ENCODE measurements around the gene INSIG1.

The INSIG1 gene

GRCh38 chr7:155269766-155270585 is 27.7 kb upstream of the INSIG1 start:
- TF ChIP-seq CTCF (IDR thresholded peaks at IDR 0.05; ENCODE audit: borderline replicate concordance, extremely low read depth, low read length, poor library complexity, severe bottlenecking) (no peak), EZH2 (IDR thresholded peaks at IDR 0.05; ENCODE audit: borderline replicate concordance, low read depth, low read length, severe bottlenecking) (no peak)
- H3K9me3 ChIP-seq (ENCODE audit: insufficient read depth, low read length, severe bottlenecking), result no peaks in the 10 kb centered on the region
- no peak overlapping the region for H3K4me2 ChIP-seq (ENCODE audit: insufficient read depth, low read length)
- H3K4me1 ChIP-seq (ENCODE audit: insufficient read depth, low read length), result no peaks in the 10 kb centered on the region
- H4K20me1 ChIP-seq (ENCODE audit: insufficient read depth, low read length), result no peaks in the 10 kb centered on the region
- no peak overlapping the region for H3K4me3 ChIP-seq (ENCODE audit: low read depth in 1 of 2, low read length in 2 of 2)
- H3K36me3 ChIP-seq (ENCODE audit: insufficient read depth, low read length), result no peaks in the 10 kb centered on the region
- no peak overlapping the region for H3K27ac ChIP-seq (ENCODE audit: low read length)
- no peaks in the 10 kb centered on the region for H3K27me3 ChIP-seq (ENCODE audit: insufficient read depth, low read length, poor library complexity)
- no peak for DNase-seq
- H3K9ac ChIP-seq (ENCODE audit: low read depth, low read length), result no peak overlapping the region
- no peak for ATAC-seq (ENCODE audit: insufficient read depth, low read depth)
- H3K79me2 ChIP-seq (ENCODE audit: insufficient read depth, low read length), result no peaks in the 10 kb centered on the region
- no peak overlapping the region for H2AFZ ChIP-seq (ENCODE audit: low read depth, low read length)

DNA sequence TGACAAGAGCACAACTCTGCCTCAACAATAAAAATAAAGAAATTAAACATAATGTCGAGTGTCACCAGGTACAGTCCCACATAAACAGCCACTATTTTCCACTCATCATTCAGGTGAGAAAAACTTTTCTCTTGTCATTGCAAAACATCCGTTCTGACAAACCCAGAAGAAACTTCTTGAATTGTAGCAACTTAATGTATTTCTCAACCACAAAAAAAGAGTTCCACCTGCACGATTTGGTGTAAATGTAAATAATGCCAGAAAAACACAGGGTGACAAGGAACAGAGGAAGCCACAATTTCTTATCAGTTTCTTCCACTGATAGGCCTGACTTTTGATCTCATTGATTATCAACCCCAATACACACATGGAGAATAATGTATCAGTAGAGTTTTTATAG is 26.8 kb upstream of the INSIG1 start:
- TF ChIP-seq CTCF (IDR thresholded peaks at IDR 0.05; ENCODE audit: borderline replicate concordance, extremely low read depth, low read length, poor library complexity, severe bottlenecking) (no peak), EZH2 (IDR thresholded peaks at IDR 0.05; ENCODE audit: borderline replicate concordance, low read depth, low read length, severe bottlenecking) (no peak)
- ATAC-seq (ENCODE audit: insufficient read depth, low read depth) (no peak), DNase-seq (no peak)
- Histone ChIP-seq H3K36me3 (ENCODE audit: insufficient read depth, low read length) (no peaks in the 10 kb centered on the region), H3K27ac (ENCODE audit: low read length) (no peak overlapping the region), H3K4me2 (ENCODE audit: insufficient read depth, low read length) (no peak overlapping the region), H3K9me3 (ENCODE audit: insufficient read depth, low read length, severe bottlenecking) (no peaks in the 10 kb centered on the region), H3K79me2 (ENCODE audit: insufficient read depth, low read length) (no peaks in the 10 kb centered on the region), H3K4me3 (ENCODE audit: low read depth in 1 of 2, low read length in 2 of 2) (no peak overlapping the region), H3K4me1 (ENCODE audit: insufficient read depth, low read length) (no peaks in the 10 kb centered on the region), H4K20me1 (ENCODE audit: insufficient read depth, low read length) (no peaks in the 10 kb centered on the region), H3K27me3 (ENCODE audit: insufficient read depth, low read length, poor library complexity) (no peaks in the 10 kb centered on the region), H3K9ac (ENCODE audit: low read depth, low read length) (no peak overlapping the region), H2AFZ (ENCODE audit: low read depth, low read length) (no peak overlapping the region)

DNA sequence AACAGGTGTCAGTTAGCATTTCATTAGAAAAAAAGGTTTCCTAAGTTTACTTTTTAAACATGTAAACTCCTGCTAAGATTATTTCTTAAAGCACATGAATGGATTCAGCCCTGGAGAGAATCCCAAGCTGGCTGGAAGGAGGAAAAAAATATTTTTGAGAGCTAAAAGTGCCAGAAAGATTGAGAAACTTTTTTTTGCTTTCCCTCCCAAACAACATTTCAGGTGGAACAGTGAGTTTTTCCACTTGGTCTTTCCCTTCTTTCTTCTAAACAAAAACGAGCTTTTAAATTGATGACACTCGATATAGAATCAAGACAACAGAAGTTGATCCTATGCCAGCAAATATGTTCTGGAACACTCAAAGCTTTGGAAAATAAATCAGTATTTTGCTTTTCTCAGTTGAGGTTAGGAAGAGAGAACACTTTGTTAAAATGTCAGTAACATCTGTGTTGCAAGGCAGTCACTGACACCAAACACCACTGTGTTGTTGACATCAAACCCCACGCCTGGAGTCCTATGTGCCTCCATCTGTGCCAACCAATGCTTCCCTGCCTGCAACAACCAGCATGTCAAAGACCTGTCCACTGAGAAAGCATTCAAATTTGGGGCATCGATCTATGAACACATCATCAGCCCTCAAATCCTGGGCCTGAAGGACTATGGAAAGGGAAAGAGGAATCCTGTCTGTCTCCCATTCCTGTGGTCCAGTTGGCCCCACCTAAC is 22.9 kb upstream of the INSIG1 start:
- Histone ChIP-seq H3K4me3 (ENCODE audit: low read depth in 1 of 2, low read length in 2 of 2) (no peak overlapping the region), H3K9ac (ENCODE audit: low read depth, low read length) (no peak overlapping the region), H3K79me2 (ENCODE audit: insufficient read depth, low read length) (no peaks in the 10 kb centered on the region), H3K9me3 (ENCODE audit: insufficient read depth, low read length, severe bottlenecking) (no peaks in the 10 kb centered on the region), H3K27ac (ENCODE audit: low read length) (no peak overlapping the region), H4K20me1 (ENCODE audit: insufficient read depth, low read length) (no peaks in the 10 kb centered on the region), H3K36me3 (ENCODE audit: insufficient read depth, low read length) (no peaks in the 10 kb centered on the region), H3K4me1 (ENCODE audit: insufficient read depth, low read length) (no peaks in the 10 kb centered on the region), H2AFZ (ENCODE audit: low read depth, low read length) (no peak overlapping the region), H3K27me3 (ENCODE audit: insufficient read depth, low read length, poor library complexity) (peaks cover 17% of the 10 kb centered on the region), H3K4me2 (ENCODE audit: insufficient read depth, low read length) (no peak overlapping the region)
- no peak for TF ChIP-seq CTCF (IDR thresholded peaks at IDR 0.05; ENCODE audit: borderline replicate concordance, extremely low read depth, low read length, poor library complexity, severe bottlenecking)
- TF ChIP-seq EZH2 (IDR thresholded peaks at IDR 0.05; ENCODE audit: borderline replicate concordance, low read depth, low read length, severe bottlenecking), result no peak
- ATAC-seq (ENCODE audit: insufficient read depth, low read depth) (no peak), DNase-seq (no peak)

Measured in DND-41 (cell line).